Stimulated activated CD8-positive, alpha-beta memory T cell treated with anti-CD3 and anti-CD28 coated beads, Interleukin-7, amount 100 ng/mL, for 48 hours (primary cell): ENCODE data around the gene SPATA33.
"Not testable (repeated sequence)": the region's sequence is repeated elsewhere in the genome, so short reads cannot be mapped to it uniquely, and the experiment has no call there.

Experiments used
- DNase-seq, 2 donors: peaks; one replicate each; pipeline ENCODE4 v3.0.0-alpha.2; 2020; ENCODE audit warnings: low read depth in 1 of 2; ENCODE audit errors: extremely low read depth in 1 of 2

SPATA33 gene

GRCh38 chr16:89624777-89625761, 32.6 kb upstream of the SPATA33 start:
- no peak for DNase-seq

DNA sequence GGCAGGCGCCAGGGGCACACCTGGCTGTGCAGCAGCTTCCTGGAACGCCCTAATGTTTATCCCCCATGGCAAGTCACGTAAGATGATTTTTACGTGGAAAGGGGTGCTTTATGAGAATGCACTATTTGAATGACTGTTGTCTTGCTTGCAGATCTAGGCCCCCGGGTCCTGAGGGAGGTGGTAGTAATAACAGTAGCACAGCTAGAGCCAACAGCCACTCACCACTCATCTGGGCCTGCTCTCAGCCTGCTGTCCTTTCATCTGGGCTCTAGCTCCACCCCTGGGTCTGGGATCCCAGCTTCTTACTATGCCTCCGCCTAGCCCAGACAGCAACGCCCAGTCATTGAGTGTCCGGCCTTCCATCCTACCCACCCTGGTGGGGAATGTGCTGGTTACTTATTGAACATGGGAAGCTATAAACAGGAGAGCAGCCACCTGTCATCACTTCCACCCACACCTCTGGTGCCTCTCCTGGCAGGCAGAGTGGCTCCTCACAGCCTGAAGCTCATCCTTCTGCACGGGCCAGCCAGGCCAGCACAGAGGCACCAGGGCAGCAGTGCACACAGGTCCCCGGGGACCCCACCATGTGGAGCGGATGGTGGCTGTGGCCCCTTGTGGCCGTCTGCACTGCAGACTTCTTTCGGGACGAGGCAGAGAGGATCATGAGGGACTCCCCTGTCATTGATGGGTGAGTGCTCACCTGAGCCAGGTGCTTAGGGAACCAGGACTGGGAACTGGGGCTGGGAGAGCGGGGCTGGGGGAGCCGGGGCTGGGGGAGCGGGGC, 27.6 kb upstream of the SPATA33 start:
- no peak for DNase-seq

GRCh38 chr16:89633064-89633631, 24.5 kb upstream of the SPATA33 start:
- no peak for DNase-seq

GRCh38 chr16:89634463-89635385, 22.9 kb upstream of the SPATA33 start:
- not testable (repeated sequence) for DNase-seq

DNA sequence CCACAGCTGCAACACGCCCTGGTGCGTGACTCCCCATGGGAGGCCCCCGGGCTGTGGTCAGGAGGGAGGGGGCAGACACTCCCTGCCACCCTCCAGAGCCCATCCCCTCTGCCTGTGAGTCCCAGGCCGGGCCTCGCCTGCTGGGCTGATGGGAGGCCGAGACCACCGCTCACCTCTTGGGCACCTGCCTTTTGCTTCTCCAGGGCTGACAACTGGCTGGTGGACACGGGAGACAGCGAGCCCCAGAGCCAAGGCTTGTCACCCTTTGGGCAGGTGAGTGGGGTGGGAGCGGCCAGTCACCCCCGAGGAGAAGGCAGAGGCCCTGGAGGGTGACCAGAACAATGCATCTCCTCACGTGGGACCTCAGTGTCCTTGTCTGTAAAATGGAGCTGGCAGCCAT, 21.0 kb upstream of the SPATA33 start:
- DNase-seq: no peak

GRCh38 chr16:89637379-89637778, 20.3 kb upstream of the SPATA33 start:
- no peak for DNase-seq

- DNase-seq: no peak
Measured at GRCh38 chr16:89638455-89638854, 19.2 kb upstream of the SPATA33 start.

GRCh38 chr16:89639385-89639784, 18.3 kb upstream of the SPATA33 start:
- no peak for DNase-seq

GRCh38 chr16:89641458-89642119, 16.0 kb upstream of the SPATA33 start:
- no peak for DNase-seq

DNA sequence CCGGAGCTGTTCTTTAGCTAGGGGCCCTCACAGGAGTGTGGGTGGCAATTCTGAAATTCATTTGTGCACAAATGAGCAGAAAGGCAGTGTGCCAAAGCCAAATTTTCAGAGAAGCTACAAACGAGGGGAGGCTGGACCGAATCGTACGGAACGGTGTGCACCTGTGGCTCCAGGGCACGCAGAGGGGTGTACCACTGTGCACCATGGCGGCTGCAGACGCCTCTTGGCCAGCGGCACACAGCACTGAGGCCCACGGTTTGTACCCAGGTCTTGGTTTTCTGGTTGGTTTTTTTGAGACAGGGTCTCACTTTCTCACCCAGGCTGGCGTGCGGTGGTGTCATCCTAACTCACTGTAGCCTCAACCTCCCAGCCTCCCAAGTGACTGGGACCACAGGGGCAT, 15.1 kb upstream of the SPATA33 start:
- no peak for DNase-seq

DNA sequence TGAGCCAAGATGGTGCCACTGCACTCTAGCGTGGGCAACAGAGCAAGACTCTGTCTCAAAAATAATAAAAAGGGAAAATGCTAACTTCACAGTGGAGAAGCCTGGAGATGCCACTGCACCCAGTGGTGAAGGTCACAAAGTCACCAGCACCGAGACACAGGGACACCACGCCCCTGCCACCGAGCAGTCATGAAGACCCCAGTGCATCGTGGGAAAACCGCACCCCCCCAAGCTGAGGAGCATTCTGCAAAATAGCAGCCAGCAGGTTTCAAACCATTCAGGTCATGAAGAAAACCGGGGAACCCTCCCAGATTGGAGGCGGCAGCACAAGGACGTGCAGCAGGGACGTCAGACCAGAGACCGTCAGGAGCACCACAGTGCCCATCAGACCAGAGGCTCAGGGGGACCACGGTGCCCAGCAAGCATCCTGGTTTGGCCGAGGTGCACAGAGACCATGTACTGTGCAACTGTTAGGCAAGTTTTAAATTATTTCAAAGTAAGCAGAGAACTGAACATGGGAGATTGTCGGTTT, 13.8 kb upstream of the SPATA33 start:
- DNase-seq: no peak

DNA sequence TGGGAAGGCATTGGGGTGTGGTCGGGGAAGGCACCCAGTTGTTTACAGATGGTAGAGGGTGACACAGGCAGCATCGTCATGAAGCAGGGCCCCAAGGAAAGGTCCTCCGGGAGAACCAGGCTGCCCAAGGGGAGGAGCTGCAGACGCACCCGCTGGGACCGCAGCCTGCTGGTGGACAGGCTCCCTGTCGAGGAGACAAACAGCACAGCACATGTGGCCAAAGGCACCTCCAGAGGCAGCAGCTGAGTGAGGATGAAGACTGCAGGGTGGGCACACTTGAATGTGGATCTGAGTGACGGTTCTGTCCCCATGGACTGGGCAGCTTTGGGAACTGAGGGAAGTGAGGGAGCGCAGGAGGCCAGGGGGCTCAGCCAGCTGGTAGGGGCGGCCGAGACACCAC, 12.5 kb upstream of the SPATA33 start:
- DNase-seq: no peak

DNA sequence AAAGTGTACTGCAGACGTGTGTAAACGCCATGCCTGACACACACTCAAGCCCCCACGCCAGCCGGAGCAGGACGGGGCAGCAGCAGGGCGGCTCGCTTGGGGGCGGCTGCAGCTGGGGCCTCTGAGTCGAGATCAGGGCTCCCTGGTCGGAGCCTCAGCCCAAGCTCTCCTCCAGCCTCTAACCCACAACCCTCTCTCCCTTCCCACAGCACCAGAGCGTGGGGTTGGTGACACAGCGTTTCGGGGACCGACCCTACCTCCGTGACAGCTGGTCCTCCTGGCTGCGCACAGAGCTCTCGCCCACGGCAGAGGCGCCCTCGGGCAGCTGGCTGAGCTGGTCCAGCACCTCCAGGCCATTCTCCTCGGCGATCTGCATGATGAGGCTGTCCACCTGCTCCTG, 11.4 kb upstream of the SPATA33 start:
- no peak for DNase-seq

GRCh38 chr16:89646906-89647305, 10.7 kb upstream of the SPATA33 start:
- DNase-seq: no peak

DNA sequence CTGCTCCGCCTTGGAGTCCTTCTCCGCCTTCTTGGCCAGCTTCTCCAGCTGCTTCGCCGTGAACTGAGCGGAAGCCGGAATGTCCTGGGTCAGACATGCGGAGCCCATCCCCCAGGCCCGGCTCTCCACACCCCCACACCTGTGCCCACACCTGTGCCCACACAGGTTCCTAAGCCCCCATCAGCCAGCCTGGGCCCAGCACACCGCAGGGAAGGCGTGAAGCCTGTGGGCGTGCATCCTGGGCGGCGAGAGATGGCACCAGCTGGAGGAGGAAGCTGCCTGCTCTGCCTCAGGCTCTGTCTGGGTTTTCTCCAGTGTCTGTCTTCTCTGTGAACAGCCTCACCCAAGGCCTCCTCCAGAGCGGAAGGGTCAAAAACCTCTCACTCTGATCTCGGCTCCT, 6.1 kb upstream of the SPATA33 start:
- DNase-seq: no peak

- DNase-seq: no peak
Measured at GRCh38 chr16:89653656-89654295, 3.9 kb upstream of the SPATA33 start.

DNA sequence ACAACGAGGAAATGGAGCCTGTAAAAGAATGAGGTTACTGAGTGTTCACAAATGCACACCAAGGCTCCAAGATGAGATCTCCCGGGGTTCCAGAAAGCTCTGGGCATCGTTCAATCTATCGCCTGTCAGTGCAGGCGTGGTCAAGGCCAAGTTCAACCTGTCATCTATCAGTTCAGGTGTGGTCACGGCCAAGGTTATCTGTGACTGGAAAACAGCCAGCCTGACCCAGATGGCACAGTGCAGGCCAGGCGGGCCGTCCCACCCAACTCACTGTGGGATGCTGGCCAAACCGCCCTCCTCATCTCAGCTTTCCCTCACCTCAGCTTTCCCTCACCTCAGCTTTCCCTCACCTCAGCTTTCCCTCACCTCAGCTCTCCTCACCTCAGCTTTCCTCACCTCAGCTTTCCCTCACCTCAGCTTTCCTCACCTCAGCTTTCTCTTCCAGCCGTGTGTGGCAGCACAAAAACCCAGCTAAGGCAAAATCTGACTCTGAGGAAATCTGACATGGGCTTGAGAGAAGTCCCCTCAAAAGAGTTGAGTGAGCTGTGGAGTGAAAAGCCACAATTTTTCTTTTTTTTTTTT, 2.5 kb upstream of the SPATA33 start:
- no peak for DNase-seq

GRCh38 chr16:89656435-89657121, 1.1 kb upstream of the SPATA33 start:
- no peak for DNase-seq
